ENCODE data around the gene ULBP3.
"Not testable (repeated sequence)": the region's sequence is repeated elsewhere in the genome, so short reads cannot be mapped to it uniquely, and the experiment has no call there.

The ULBP3 gene

DNA sequence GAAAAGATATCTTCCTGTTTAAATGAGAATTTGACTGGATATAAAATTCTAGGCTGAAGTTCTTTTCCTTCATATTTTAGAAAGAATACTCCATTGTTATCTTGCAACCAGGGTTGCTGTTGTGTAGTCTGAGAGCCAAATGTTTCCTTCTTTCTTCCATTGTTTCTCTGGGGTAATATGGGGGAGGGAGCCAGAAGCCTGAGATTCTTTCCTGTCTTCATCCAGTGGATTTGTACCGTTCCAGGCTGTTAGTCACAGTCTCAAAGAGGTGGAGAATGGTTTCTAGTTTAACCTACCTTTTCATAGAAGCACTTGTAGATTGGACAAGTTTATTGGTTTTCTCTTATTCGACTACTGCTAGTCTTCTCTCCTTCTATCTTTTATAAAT lies 6.1 kb upstream of the ULBP3 start:
- no peak for DNase-seq

DNA sequence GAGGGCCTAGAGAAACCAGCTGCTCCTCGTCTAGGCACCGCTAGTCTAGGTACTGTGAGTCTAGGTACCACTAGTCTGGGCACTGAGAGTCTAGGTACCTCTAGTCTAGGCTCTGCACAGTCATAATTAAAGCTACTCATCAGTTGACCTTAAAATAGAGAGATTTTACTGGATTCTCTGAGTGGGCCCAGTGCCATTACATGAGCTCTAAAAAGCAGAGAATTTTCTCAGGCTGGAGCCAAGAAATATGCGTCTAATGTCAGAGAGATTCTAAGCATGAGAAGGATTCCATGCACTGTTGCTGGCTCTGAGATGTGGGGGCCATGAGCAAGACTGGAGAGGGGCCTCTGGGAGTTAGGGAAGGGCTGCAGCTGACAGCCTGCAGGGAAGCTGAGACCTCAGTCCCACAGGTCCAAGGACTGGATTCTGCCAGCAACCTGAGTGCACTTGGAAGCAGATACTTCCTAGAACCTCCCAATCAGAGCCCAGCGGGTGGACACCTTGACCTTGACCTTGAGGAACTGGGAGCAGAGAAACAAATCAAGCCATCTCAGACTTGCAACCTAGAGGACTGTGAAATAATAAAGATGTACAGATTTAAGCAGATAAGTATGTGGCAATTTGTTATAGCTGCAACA lies 5.6 kb upstream of the ULBP3 start:
- DNase-seq, result not testable (repeated sequence)

DNA sequence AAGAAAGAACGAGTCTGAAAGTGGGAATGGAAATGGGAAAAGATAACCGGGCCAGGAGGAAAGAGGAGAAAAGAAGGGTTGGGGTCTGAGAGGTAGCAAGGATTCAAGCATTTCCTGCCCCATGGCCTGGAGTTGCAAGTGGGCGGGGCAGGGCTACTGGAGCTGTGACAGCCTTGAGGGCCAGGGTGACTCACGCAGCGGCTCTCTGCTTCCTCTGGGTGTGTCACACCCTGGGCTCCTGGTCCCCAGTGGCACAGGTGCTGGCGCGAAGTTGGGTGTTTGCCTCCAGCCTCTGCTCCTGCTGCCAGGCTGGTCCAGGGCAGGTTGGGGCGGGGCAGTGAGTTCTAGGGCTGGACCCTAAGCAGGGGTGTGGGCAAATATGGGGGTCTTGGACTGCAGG lies 3.3 kb upstream of the ULBP3 start:
- no peak for DNase-seq

DNA sequence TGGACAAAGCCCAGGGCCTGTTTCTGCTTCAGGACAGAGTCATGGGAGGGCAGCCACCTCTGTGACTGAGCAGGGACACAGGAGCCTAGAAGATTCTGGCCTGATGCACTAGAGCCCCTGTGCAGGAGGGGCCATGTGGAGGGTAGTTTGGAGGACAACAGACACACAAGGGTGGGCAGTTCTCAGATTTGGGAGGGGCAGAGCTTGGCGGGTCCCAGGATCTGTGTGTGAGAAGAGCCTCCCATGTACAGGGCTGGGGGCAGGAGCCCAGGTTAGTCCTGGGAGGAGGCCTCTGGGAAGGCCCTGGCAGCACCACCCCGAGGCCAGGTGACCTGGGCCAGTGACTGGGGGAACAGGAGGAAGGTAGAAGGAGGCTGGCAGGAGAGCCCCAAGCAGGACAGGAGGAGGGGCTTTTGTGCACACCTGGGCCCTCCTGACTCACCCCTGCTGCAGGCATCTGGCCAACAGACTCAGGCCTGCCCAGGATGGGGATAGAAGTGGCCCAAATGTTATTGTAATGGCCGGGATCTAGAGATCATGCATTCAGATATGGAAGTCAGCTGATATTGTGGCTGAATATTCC lies 1.4 kb upstream of the ULBP3 start:
- DNase-seq, result no peak

DNA sequence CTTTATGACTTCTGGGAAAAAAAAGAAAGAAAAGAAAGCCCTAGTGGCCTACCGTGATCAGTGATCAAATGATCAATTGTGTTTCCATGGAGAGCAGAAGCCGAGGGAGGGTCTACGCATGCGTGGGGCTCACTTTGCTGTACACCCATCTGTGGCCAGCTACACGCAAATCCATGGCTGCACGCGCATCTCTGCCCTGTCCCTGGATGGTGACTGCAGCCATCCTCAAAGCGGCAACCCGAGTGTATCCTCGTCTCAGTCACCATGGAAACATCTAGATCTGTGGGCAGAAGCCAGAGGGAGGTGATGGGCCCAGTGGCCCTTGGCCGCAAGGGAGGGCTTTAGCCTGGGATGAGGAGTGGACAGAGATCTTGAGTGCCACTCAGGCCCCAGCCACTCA lies 785 bp upstream of the ULBP3 start:
- DNase-seq, result no peak

DNA sequence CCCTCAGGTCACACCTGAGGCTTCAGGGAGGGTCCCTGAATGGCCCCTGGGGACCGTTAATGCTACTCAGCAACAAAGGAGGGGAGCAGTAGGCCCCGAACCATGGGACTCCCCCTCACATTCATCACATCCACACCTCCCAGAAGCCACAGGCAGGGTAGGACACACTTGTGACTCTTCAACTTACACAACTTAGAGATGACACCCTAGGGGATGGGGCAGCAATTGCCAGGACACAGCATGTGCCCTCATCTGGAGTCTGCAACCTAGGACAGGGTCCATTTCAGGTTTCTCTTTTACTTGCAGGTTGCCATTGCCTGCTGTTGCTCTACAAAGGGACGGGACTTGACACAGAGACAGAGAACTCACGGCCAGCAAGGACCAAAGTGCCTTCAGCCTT lies 770 bp downstream of the ULBP3 start:
- DNase-seq, result no peak

DNA sequence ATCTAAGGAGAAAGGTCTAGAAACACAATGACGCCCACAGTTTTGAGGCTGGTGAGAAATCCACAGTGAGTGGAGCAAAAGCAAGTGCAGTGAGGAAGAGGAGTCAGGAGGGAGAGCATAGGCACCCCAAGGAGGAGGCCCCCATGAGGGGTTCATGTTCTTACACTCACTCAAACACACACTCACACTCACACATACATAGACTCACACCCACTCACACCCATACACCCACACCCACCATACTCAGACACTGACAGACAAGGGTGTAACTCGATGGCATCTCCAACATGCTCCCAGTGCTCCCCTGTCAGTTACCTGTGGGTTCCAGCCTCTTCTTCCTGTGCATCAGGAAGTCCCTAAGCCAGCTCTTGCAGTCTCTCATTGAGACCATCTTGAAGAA lies 3.8 kb downstream of the ULBP3 start:
- no peak for DNase-seq

DNA sequence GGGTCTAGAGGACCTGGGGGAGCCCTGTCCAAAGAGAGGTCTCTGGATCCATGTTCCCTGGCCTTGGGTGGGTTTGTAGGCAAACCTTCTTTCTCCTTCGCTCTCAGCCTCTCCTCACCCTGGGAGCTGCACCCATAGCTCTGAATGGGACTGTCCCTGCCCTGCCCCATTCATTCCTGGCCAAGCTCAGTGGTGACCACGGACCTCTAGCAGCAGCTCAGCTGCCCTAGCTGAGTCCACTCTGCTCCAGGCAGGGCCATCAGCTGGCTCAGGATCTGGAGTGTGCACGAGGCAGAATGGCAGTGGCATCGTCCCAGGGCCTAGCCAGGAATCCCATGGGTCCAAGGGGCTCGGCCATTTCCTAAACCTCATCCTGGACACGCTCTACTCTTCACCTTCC lies 5.3 kb downstream of the ULBP3 start:
- DNase-seq, result no peak

DNA sequence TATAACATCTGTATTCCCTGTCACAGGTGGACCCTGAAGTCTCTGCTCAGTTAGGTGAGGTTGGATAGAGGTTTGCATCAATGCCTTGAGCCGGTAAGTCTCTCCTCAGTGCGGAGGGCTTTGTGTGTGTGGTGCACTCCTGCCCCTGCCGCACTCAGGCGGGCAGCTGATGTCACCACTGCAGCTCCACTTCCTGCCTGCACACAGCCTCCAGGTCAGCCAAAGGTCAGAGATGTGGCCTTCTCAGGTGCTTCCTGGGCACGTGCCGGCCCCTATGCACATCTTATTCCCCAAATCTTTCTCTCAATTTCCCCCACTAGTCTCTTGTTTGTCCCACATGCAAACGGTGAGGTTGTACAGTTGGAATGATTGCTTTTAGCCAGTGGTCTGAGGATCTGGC lies 8.9 kb downstream of the ULBP3 start:
- not testable (repeated sequence) for DNase-seq

DNA sequence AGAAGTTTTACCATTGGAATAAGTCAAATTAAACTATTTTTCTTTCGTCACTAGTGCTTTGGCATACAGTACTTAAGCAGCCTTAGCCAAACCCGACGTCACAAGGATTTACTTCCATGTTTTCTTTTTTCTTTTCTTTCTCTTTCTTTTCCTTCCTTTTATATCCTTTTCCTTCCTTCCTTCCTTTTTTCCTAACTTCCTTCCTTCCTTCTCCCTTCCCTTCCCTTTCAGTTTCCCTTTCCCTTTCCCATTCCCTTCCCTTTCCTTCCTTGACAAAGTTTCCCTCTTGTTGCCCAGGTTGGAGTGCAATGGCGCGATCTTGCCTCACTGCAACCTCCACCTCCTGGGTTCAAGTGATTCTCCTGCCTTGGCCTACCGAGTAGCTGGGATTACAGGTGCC lies 9.9 kb downstream of the ULBP3 start:
- DNase-seq, result no peak

DNA sequence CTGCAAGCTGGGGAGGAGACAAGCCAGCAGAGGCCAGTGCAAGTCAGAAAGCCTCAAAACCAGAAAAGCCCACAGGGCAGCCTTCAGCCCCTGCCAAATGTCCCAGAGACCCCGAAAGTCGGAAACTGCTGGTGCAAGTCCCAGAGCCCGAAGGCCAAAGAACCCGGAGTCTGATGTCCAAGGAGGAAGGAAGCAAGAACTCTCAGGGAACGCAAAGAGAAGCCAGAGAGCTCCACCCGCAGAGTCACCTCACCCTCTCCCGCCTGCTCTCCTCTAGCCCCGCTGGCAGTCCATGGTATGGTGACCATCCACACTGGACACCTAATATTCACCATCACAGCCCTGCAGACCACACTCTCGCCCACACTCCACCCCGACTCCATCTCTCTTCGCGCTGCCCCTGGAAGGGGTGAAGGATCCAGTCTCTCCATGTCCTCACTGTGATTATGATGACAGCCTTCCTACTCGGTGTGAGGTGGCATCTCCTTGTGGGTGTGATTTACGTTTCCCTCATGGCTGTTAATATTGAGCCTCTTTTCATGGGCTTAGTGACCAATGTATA lies 10.6 kb downstream of the ULBP3 start:
- DNase-seq, result no peak

DNA sequence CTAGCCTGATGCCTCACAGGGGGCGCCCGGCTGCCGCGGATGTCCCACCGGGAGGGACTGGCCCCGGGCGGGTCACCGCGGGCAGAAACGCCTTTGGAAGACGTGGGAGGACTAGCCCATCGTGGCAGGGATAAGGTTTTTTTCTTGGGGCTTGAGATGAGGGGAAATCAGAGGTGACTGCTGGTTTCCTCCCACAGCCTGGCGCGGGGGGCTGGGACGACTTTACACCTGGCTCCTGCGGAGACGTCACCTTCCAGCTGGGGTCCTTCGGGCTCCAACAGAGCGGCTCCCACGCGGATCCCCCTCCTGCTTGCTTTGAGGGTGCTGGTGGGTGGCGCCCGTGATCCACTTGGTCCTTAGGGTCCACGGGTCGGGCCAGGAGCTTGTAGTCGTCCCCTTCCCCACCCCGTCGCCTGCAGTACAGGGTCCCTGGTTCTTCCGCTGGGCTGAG lies 11.4 kb downstream of the ULBP3 start:
- no peak for DNase-seq

DNA sequence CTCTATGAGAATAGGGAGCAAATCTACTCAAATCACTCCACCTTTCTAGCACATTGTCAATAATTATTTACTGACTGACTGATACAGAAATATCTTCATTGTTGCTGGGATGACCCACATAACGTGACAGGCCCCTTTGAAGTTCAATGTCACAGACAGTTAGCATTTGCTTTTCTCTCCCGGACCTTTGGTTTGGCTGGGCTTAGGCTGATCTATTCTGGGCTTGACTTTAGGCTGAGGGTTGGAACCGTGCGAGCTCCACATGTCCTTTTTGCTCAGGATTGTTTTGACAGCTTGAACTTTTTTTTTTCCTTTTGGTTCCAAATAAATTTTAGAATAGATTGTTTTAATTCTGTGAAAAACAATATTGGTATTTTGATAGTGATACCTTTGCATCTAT lies 12.0 kb downstream of the ULBP3 start:
- no peak for DNase-seq

DNA sequence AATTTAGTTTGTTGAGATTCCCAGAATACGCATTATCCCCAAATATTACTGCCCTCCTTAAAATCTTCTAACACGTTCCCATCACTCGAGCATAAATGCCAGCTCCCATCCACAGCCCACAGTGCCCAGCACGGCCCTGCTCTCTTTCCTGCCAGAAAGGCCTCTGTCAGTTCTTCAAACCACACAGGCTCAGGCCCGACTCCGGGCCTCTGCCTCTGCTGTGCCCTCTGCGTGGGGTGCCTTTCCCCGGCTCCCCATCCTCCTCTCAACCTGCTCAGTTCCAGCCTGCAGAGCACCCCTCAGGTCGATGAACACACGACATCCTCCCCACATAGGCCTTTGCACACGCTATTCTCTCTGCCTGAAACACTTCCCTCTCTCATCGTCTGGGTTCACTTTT lies 12.8 kb downstream of the ULBP3 start:
- DNase-seq, result no peak

DNA sequence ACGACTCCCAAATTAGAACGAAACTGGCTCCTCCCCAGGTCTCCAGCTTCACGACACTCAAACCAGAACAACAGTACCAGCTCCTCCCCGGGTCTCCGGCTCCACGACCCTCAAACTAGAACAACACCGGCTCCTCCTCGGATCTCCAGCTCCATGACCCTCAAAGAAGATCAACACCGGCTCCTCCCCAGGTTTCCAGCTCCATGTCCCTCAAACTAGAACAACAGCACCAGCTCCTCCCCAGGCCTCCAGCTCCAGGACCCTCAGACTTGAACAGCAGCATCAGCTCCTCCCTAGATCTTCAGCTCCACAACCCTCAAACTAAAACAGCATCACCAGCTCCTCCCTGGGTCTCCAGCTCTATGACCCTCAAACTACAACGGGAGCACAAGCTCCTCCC lies 13.8 kb downstream of the ULBP3 start:
- DNase-seq, result no peak

DNA sequence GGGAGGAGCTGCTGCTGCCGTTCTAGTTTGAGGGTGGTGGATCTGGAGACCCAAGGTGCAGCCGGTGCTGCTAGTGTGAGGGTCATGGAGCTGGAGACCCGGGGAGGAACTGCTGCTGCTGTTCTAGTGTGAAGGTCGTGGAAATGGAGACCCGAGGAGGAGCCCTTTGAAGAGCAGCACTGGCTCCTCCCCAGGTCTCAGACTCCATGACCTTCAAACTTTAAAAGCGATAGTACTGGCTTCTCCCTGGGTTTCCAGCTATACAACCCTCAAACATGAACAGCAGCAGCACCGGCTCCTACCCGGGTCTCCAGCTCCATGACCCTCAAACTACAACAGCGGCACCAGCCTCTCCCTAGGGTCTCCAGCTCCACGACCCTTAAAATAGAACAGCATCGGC lies 15.5 kb downstream of the ULBP3 start:
- DNase-seq, result no peak

DNA sequence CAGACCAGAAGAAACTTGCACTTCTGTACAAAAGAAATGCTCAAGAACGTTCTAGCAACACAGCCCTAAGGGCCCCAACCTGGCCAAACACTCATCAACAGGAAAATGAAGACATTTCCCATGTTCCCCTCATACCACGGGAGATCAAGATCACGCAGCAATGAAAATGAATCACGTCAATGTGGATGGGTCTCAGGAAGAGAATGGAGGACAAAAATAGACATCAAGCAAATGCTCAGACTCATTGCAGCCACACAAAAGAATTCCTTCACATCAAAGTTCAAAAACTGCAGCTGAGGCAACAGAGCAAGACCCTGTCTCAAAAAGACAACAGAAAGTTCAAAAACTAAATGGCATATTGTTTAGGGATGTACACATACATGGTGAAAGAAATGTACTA lies 18.1 kb downstream of the ULBP3 start:
- DNase-seq, result no peak

DNA sequence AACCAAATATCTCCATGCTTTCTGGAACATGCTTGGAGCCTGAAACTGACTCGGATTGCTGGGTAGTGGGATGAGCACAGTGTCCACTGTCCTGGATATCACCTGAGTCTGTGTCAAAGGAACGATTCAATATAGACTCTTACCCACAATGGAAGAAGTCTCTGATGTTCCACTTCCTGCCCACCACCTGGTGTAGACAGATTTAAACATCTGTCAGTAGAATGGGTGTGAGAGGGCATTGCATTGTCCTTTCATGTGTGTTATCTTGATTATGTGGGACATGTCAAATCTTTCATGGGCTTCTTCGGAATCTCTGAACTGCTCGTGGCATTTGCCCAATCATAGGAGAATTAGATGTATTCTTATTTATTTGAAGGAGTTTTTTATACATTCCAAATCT lies 20.8 kb downstream of the ULBP3 start:
- DNase-seq, result no peak

DNA sequence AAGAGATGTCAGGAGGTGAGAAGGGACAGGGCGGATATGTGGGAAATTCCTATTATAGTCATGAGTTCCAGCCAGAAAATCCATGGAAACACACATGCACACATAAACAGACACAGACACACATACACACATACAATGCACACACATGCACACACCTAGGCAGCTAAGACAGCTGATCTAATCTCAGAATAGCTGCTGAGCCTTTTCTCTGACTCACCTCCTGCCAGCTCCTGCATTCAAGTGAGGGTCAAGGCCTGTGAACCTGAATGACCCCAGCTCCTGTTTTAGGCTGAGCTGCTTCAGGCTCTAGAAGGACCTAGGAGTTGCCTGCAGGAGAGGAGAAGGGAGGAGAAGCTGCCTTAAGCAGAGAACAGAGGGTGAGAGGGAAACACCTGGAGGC lies 22.0 kb downstream of the ULBP3 start:
- no peak for DNase-seq

DNA sequence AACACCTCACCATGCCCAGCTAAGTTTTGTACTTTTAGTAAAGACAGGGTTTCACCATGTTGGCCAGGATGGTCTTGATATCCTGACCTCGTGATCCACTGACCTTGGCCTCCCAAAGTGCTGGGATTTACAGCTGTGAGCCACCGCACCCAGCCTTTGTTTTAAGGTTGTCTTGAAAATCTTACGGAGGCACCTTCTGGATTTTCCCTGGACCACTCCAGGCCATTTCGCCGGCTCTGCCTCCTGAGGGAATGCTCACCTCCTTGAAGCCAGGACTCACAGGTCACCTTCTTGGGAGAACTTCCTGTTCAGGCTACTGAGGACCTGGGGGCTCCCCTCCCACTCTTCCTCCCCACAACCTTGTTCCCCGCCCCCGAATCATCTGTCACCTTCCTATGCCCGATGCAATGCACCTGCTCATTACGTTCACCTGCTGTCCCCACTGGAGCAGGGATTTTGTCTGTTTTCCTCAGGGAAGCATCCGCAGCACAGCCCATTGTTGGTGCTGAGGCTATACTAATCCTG lies 24.2 kb downstream of the ULBP3 start:
- no peak for DNase-seq

DNA sequence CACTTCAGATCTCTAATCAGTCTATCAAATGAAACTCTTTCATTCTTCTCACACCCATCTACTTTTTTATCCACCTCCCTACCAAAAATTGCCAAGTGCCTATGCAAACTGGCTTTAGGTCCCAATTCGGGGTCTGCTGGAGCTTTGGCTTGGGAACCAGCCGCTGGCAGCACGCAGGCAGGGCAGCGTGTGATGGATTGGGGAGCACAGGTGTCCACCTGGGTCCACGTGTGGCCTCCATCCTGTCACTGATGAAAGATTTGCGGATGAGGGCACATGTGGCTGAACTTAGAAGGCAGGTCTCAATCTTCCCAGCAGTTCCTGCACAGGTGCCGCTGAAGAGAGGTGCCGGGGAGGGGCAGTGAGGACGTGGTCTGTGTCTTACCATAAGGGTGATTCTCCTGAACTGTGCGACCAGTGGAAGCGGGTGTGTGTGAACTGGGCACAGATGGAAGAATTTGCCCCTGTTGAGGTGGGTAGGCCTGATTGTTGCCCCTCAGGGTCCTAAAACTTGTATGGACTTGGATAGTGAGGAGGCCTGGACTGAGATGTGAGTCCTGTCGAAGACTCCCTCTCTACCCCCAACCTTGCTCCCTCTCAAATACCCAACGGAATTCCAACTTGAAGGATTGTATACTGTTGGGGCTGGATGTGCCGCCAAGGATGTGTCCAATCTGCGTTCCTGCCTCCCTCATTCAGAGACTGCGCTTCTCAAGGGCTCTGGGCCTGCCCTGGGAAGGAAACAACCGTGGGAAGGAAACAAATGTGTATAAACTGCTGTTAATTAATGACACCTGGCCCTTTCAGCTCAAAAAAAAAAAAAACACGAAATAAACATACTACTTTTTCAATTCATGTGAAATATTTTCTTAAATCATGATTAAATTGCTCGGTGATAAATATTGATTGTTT lies 25.2 kb downstream of the ULBP3 start:
- DNase-seq, result no peak

DNA sequence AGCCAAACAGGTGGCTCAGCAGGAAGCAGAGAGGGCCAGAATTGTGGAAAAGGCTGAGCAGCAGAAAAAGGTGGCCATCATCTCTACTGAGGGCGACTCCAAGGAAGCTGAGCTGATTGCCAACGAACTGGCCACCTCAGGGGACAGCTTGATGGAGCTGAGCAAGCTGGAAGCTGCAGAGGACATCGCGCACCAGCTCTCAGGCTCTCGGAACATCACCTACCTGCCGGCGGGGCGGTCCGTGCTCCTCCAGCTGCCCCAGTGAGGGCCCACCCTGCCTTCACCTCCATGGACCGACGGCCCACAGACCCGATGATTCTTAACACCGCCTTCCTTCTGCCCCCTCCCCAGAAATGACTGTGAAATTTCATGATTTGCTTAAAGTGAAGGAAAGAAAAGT lies 25.8 kb downstream of the ULBP3 start:
- no peak for DNase-seq

DNA sequence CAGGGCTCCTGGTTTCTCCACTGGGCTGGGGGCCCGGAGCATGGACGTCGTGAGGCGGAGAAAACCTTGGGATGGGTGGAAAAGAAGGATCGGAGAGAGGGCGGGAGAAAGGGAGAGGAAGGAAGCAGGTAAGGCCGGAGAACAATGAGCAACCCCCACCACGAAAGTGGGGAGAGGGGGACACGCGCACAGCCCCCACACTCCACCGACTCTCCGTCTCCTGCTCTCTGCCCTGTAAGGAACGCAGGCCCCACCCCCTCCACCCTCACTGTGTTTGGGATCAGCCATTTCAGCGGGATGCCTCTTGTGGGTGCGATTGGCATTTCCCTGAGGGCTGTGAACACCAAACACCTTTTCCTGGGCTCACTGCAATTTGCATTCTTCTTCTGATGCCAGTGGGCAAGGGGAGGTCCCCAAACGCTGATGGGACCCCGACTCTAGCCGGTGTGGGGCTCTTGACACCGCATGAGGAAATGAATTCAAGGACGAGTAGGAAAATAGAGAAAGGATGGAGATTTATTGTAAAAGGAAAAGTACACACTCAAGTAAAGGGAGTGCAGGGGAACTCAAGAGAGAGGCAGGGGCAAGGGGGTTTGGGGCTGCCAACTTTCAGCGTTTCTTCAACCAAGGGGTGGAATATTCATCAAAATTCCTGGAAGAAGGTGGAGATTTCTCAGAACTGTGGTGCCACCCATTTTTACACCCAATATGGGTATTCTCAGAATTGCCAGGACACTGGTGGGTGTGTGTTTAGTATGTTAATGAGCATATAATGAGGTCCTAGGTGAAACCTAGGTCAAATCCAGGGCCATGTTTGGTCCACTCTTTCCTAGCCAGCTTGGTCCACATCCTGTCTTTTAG lies 30.5 kb downstream of the ULBP3 start:
- DNase-seq, result no peak

Measured in GF-D8 (cell line).